Measurements from ENCODE around the gene ITGA1.
"Not testable (repeated sequence)": the region's sequence is repeated elsewhere in the genome, so short reads cannot be mapped to it uniquely, and the experiment has no call there.

ITGA1 gene

DNA sequence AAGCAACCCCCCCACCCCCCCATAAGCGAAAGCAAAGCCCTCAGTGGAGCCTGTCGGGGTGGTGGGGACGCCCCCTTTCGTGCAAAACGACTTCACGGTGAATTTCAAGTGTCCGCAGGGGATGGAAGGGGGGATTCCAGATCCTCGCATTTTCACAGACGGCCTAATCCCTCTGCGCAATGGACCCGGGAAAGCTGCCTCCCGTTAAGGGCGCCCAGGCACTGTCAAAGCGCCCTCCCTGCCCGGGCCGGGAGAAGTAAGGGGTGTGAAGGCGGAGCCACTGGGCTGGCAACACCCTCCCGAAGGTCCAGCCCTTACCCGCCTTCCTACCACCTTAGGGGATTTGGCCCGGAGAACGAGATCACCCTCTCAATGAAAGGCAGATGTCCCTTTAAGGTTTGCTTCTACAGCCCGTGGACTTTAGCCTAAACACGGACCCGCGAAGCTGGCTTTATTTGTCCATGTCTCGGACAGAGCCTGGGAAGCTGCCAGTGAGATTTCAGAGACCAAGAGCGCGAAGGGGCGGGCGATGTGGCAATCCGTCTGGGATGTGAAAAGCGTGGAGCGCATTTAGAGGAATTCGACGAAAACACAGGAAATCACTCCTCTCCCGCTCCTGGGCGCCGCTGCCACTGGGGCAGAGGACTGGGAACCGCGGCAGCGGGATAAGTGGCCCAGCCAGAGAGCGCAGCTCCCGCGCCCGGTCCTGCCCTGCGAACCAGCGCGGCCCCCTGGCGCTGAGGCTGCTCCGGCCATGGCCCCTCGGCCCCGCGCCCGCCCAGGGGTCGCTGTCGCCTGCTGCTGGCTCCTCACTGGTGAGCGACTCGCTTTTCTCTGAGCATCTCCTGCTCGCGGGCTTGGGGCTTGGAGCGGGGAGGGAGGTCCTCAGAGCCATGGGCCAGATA is at the start of gene ITGA1, which contains the start of gene PELO:
ITGA1 (plus strand) TSS at position 317 of the 905 bp plus-strand sequence; CDS start at position 755, 438 bp downstream.
PELO (plus strand) TSS at position 317 of the 905 bp plus-strand sequence. CDS start 12,479 bp downstream, outside the sequence.
- peak; percentile 21 for DNase-seq

DNA sequence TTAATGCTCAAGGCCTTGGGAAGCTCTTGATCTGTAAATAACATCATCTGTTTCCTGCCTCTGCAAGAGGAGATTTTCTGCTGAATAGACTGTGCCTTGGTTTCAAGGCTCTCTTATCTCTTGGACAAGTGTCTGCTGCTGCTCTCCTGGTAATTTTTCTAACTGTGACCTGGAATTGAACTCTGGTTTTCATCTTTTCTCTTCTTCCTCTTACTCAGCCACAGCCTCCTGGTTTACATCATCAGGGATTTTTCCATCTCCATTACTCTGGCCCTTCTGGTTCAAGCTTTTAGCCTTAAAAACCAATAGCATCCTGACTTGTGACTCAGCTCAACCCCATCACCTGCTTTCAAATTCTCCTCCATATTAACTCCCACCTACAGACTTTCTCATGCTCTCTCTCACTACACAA is 49.6 kb upstream of the ITGA1 start:
- no peak for DNase-seq

DNA sequence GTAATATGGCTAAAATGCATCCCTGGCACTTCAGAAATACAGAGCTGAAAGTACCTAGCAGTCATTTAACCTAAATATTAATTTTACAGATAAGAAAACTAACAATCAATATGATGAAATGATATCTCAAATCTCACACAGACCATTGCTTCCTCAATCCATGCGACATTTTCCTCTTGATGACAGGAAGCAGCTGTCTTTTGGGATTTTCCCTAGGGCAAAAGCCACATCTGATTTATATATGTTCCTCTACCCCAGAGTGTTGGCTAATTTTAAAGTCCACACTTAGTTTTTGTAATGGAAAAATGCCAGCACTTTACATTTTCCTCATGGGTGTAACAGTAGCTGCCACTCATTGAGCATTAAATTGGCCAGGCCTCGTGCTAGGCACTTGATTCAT is 47.7 kb upstream of the ITGA1 start:
- no peak for DNase-seq

DNA sequence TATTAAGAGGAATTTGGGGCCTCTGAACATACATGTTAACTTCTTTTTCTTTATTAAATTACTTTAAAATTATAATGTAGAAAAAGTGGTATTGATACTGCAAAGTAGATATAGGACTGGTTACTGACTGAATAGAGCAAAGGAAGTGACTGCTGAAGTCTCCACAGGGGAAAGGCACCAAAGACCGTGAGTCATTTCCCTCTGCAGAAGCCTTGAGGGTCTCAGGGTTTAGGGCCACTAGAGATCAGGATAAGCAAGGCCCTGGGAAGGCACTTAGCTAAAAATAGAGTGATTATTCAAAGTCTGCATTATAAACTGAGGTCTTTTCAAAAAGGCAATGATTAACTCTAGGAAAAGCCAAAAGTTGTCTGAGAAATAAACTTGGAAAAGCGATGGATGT is 44.7 kb upstream of the ITGA1 start:
- DNase-seq, result no peak

DNA sequence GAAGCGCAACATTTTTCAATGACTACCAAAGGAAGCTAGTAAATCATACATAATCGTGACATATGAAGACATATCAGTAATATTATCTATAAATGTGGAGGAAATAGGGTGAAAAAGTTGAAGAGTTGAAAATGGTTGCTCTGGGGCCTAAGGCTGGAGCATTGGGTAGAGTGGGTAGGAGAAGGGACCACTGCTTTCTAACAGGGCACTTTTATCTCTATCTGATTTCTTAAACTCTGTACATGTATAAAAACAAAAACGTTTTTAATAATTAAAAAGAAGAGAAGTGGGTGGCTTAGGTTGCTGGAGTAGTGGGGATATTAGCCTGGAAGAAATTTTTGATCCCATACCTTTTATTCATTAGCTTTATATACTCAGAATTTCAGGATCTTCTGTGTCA is 44.2 kb upstream of the ITGA1 start:
- no peak for DNase-seq

DNA sequence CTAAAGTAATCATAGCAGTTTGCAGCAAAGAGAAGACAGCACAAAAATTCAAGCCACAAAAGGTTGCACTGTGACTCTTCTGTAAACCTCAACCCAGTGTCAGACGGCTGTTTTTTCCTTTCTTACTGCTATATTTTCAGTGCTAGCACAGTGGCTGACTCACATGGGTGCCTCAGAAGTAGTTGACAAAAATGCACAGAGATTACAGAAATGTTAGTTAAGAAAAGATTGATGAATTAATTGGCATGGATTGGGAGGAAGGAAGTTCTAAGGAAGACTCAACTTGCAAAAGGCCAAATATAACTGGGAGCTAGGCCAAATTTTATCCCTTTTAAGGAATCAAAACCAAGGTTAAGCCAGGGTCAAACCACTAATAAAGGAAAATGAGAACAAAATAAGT is 43.7 kb upstream of the ITGA1 start:
- DNase-seq, result peak; percentile 4

DNA sequence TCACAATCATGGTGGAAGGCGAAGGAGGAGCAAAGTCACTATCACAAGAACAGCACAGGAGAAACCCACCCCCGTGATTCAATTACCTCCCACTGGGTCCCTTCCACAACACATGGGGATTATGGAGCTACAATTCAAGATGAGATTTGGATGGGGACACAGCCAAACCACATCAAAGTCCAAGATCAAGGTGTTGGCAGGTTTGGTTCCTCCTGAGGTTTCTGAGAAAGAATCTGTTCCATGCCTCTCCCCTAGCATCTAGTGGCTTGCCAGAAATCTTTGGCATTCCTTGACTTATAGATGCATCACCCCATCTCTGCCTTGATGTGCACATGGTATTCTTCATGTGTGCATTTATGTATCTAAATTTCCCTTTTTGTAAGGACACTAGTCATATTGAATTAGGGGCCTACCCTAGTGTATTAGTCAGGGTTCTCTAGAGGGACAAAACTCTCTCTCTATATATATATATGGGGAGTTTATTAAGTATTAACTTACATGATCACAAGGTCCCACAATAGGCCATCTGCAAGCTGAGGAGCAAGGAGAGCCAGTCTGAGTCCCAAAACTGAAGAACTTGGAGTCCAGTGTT is 42.8 kb upstream of the ITGA1 start:
- DNase-seq, result not testable (repeated sequence)

DNA sequence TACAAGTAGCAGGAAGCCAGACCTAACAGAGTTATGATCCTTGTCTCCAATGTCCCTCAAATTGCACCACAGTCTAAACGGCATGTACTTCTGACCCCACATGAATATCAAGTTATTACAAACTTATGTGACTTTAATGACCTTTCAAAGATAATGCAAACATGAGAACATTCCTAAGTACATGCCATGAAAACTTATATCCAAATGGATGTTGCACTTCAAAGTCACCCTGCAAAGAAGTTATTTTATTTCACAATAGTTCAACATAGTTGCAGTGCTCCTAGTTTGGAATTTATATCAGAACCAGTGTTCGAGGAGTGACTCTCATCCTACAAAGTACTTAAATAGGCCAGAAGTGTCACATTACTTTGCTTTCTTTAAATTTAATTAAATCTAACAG is 41.2 kb upstream of the ITGA1 start:
- DNase-seq, result no peak

DNA sequence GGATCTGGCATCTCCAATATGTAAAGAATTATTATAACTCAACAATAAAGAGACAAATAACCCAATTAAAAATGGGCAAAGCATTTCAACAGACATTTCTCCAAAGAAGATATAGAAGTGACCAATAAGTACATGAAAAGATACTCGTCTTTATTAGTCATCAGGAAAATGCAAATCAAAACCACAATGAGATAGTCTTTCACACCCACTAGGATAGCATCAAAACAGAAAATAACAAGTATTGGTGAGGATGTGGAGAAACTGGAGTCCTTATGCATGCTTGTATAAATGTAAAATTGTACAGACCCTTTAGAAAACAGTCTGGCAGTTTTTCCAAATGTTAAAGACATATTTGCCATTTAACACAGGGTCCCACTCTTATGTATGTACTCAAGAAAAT is 39.1 kb upstream of the ITGA1 start:
- DNase-seq, result no peak

DNA sequence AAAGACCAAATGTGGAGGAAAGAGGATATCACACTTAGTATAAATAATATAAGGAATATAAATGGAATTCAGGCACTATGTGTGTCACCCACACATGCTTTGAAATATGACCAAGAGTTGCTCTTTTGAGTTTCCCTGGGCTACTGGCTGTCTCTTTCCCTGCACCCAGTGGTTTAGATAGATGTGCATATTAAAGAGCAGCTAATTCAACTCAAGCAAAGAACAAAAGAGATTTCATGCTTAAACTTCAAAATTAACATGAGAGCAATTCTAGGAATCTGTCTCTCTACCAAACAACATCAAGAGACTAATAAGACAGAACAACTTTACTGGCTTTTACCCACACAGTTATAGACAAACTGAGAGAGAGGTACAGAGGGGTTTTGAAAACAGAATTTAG is 38.0 kb upstream of the ITGA1 start:
- DNase-seq, result no peak

DNA sequence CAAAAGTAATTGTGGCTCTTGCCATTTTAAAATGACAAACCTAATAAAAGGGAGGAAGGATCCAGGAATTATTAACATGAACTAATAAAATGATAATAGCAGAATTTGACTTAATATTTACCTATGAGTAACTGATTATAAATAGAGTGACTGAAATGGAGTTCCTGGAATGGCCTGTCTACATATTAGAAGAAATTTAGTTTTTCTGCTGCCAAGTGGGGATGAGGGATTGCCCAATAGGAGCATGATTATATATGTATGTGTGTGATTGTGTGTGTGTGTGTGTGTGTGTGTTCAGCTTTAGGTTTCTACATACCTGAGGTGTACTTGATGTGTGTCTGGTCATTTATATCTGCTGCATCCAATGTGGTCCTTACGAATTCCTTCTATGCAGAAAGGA is 36.6 kb upstream of the ITGA1 start:
- DNase-seq, result no peak

DNA sequence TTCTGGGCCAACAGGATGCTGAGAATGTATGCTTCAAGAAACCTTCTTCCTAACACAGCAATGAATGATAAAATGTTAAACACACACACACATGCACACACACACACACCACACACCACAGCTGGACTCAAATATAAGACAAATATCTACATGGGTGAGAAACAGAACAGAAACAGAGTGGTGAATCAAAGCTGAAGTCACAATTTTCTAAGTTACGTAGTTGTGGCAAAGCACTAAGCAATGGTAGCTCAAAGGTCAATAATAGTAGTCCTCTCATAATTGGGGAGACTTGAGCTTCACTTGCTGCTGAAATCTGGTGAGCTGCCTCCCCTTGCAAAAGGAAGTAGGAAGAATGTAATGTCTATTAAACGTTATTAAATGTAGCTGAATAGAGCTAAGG is 33.7 kb upstream of the ITGA1 start:
- DNase-seq, result no peak

DNA sequence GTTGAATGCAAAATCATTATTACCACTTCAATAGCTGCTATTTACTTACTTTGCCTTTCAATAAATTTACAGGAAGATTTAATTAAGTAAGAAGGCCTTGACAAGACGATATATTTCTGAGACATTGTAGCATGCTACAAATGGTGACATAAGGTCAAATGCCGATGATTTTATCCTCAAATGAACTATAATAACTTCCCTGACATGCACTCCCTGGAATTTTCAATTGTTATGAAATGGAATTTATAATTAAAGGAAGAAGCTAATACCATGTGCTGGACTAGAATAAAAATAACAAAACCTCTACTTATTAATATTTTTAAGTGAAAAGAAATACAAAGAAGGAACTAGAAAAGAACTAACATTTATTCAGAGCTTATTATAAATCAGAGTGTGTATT is 30.2 kb upstream of the ITGA1 start:
- DNase-seq, result no peak

DNA sequence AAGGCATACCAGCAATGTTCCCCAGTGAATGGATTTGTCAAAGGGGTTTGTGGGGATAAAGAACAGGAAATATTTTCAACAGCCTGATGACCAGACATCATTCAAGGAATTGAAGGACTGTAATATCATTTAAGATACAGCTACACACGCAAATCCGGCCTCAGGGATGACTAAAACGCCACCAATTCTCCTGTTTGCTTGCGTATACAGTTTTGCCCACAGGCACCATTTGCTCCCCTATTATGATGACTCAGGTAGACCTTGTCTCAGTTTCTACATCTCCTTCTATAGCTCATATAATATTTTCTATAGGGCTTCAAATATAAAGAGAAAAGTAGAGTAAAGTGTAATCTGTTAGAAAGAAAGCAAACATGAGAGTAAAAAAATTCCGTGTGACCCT is 29.7 kb upstream of the ITGA1 start:
- DNase-seq, result no peak

DNA sequence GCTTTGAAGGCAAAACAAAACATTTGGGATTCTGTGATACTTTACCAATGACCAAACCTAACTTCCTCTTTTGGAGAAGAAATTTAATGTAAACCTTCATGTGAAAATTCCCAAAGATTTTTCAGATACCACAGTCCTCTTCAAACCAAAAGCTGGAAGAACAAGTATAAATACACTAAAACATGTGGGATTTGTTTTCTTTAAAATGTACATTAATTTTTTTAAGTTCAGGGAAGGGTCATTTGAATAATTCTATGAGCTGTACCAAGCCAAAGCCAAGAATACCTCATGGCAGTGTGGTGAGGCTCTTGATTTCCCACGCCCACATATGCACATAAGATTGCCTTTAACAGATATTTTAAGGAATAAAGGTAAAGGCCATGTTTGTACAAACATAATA is 28.4 kb upstream of the ITGA1 start:
- DNase-seq, result no peak

DNA sequence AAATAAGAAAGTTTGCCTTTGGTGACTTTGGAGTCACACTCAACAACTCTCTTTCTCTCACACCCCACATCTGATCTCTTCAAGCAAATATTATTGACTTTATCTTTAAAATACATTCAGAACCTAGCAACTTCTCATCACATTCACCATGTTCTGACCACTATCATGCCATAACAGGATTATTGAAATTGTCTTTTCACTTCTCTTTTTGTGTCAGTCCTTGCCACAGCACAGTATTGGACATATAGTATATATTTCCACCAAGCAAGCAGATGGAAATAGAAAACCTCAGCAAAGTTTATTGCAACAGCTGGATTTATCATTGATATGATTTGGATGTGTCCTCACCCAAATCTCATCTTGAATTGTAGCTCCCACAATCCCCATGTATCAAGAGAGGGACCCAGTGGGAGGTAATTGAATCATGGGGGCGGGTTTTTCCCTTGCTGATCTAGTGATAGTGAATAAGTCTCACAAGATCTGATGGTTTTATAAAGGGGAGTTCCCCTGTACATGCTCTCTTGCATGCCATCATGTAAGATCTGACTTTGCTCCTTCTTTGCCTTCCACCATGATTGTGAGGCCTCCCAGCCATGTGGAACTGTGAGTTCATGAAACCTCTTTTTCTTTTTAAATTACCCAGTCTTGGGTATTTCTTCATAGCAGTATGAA is 26.9 kb upstream of the ITGA1 start:
- peak; percentile 6 for DNase-seq

DNA sequence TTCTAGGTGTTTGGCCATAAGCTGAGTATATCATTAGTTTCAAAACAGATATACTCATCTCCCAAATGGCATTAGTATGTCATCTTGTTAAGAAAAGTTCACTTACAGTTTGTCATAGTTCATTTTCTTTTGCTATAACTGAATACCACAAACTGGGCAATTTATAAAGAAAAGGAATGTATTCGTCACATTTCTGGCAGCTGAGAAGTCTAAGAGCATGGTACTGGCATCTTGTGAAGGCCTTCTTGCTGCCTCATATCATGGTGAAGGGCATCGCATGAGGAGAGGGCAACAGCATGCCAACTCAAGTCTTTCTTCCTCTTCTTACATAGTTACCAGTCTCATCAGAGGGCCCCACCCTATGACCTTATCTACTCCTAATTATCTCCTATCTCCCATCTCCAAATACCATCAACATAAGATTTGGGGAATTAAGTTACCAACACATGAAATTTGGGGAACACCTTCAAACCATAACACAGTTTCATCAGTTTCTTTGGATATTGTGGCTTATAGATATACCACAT is 20.4 kb upstream of the ITGA1 start:
- DNase-seq, result no peak

DNA sequence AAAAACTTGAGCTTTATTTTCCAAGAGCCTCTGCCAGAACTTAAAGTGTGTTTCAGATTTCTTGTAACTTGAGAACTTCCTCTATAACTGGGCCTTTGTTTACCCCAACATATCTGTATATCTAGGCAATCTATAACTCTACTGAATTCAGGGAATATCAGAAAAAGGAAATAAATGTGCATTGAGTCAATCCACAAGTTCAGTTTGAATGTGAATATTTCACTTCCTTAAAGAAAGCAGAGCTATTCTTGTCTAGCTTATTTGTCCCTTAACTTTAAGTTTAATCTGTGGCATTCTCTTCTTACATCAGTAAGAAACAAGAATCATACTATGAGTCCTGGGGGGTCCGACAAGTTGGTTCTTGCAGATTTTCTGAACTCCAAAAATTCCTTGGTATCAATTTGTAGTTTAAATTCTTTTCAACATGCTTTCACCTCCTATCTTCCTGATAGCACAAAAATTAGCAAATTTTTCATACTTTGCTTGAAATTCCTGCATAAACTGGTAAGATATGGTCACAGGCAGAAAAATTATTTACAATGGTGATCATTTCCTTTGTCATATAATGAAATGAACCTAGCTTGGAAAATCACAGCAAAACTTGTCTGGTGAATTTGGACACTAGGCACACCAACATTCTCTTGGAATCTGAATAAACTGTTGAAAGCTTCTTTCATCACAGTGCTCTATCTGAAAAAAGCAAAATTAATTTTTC is 19.8 kb upstream of the ITGA1 start:
- DNase-seq, result no peak

DNA sequence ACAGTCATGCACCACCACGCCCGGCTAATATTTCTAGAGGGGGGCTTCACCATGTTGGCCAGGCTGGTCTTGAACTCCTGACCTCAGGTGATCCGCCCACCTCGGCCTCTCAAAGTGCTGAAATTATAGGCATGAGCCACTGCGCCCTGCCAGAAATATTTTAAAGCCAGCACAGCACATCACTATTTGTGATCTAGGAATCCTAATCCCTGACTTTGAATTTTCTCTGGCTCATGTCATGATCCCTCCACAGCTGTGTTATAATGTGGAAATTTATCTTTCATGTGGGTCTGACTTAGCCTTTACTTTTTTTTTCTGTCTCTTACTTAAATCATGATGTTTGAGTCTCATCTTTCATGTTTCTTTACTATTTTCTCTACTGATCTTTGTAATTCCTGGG is 18.7 kb upstream of the ITGA1 start:
- no peak for DNase-seq

DNA sequence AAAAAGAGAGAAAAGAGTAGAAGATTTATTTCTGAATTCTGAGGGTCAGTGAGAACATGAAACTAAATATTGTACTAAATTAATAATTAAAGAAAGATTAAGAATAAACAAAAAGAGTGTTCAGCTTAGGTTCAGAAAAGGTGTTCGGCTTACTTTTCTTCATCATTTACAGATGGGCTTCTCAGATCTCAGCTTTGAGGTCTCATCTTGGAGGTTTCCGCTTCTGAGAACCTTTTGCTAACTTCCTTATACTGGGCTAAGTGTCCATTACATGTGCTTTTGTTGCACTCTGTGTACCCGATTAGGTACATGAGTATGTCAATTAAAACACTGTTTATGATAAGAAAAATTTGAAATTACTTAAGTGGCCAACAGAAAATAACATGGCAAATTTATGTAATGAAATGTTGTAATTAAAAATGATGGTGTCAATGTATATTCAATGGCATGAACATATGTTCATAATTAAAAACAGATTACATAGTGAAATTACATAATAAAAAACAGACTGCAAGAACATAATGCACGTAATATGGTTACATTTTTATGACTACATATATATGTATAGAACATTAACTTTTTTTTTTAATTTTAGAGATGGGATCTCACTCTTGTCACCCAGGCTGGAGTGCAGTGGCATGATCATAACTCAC is 17.3 kb upstream of the ITGA1 start:
- no peak for DNase-seq

DNA sequence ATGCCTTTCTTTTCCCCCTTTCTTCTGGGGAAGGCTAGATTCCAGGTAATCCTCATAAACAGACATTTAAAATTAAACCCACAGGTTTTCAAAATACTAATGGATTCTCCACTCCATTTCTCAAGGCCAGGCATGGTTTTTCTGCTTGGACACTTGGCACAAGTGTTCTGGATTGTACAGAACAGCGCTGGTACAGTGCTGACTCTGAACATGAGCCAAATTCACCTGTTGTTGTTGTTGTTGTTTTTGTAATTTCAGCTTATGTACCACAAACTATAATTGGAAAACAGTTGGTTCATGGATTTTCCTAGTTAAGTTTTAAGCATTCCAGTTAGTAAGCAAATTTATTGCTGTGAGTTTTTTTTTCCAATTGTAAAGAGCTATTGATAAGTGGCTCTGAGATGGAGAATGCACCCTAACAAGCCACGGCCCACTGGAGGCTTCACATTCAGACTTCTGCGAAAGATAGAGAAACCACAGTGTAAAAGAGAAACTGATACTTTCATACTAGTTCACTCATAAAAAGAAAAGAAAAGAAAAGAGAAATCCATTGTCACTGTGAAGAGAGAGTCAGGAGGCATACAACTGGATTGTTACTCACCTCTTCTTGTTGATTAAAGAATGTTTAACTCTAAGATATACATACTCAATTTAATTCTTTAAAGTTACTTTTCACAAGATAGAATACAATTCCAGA is 16.2 kb upstream of the ITGA1 start:
- DNase-seq, result peak; percentile 10

DNA sequence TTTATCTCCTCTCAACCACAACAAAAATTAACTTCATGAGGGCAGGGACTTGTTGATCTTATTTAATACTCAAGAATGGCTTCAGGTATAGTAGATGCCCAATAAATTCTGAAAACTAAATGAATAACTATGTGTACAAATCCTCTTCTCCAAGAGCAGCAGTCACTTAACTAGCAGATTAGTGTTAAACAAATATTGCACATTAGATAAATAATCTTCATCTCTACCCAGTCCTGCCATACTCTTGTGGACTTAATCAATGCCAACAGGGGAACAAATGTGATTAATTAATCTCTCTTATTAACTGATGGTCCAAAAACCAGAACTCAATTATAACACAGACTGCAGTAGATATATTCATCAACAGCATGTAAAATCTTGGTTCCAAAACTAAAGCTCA is 15.0 kb upstream of the ITGA1 start:
- DNase-seq, result no peak

Measured in stimulated activated CD4-positive, alpha-beta T cell treated with anti-CD3 and anti-CD28 coated beads, Interleukin-12 subunit alpha, Interleukin-12 subunit beta, amount 100 ng/mL, for 4 hours (primary cell).